Neuronal stem cell (in vitro differentiated cells): ENCODE results near the gene PCID2. TPM values are rescaled to one million over a fixed set of nuclear protein-coding genes. Genes with fewer than 3 reads are reported as not detected.
"Not testable (repeated sequence)": the region's sequence is repeated elsewhere in the genome, so short reads cannot be mapped to it uniquely, and the experiment has no call there.

Source experiments
- DNase-seq: peaks from one replicate; pipeline ENCODE4 v3.0.0-alpha.2; 2013; ENCODE audit warnings: low spot score
- H2AFZ ChIP-seq: one replicate; pipeline ENCODE4 v1.6.1; 2013; ENCODE audit warnings: mild to moderate bottlenecking, low read length, inconsistent platforms
- H2AK5ac ChIP-seq: 2 replicates; pipeline ENCODE4 v1.6.1; 2013; ENCODE audit warnings: low read depth, mild to moderate bottlenecking, inconsistent platforms, low read length, moderate library complexity, mixed read lengths
- H2BK120ac ChIP-seq: 2 replicates; pipeline ENCODE4 v1.6.1; 2013; ENCODE audit warnings: low read depth, mild to moderate bottlenecking, inconsistent platforms, low read length, moderate library complexity, mixed read lengths
- H2BK12ac ChIP-seq: one replicate; pipeline ENCODE4 v1.6.1; 2013; ENCODE audit warnings: low read length, inconsistent platforms
- H2BK15ac ChIP-seq: 2 replicates; pipeline ENCODE4 v1.6.1; 2013; ENCODE audit warnings: mild to moderate bottlenecking, low read length, inconsistent platforms, mixed read lengths
- H2BK5ac ChIP-seq: one replicate; pipeline ENCODE4 v1.6.1; 2013; ENCODE audit warnings: inconsistent platforms, mild to moderate bottlenecking, low read length, moderate library complexity
- H3K14ac ChIP-seq: one replicate; pipeline ENCODE4 v1.6.1; 2013; ENCODE audit warnings: low read length, inconsistent platforms
- H3K18ac ChIP-seq: 2 replicates; pipeline ENCODE4 v1.6.1; 2013; ENCODE audit warnings: low read length, inconsistent platforms
- H3K23ac ChIP-seq: 2 replicates; pipeline ENCODE4 v1.6.1; 2013; ENCODE audit warnings: low read depth, mild to moderate bottlenecking, mixed read lengths, low read length, inconsistent platforms; ENCODE audit not compliant: poor library complexity
- H3K27ac ChIP-seq: replicated peaks from 3 replicates; pipeline ENCODE4 v1.5.1; 2013; ENCODE audit warnings: low read length, inconsistent platforms
- H3K27me3 ChIP-seq, 3 experiments: 2 replicates each; pipeline ENCODE4 v1.6.1; 2013; ENCODE audit warnings: low read length in 3 of 3, mild to moderate bottlenecking in 2 of 3, inconsistent platforms in 1 of 3, low read depth in 1 of 3, mixed read lengths in 1 of 3, moderate library complexity in 1 of 3; ENCODE audit not compliant: control insufficient read depth in 3 of 3, insufficient read depth in 3 of 3
- H3K36me3 ChIP-seq, 2 donors: replicated peaks in 1 of 2; 2 replicates each; pipeline ENCODE4 v1.6.1; 2013; ENCODE audit warnings: low read length in 2 of 2; ENCODE audit not compliant: control insufficient read depth in 2 of 2, insufficient read depth in 2 of 2
- H3K4ac ChIP-seq: 2 replicates; pipeline ENCODE4 v1.6.1; 2013; ENCODE audit warnings: inconsistent platforms, mild to moderate bottlenecking, low read length, moderate library complexity
- H3K4me1 ChIP-seq, 2 donors: 1 replicate in 1 of 2; 2 replicates in 1 of 2; pipeline ENCODE4 v1.6.1; 2013; ENCODE audit warnings: low read length in 2 of 2, low read depth in 1 of 2; ENCODE audit not compliant: control insufficient read depth in 2 of 2, insufficient read depth in 1 of 2
- H3K4me2 ChIP-seq: one replicate; pipeline ENCODE4 v1.6.1; 2013; ENCODE audit warnings: mild to moderate bottlenecking, low read length, inconsistent platforms; ENCODE audit not compliant: insufficient read depth, poor library complexity, severe bottlenecking
- H3K4me3 ChIP-seq, 2 donors: 2 replicates each; pipeline ENCODE4 v1.5.1; 2013; ENCODE audit warnings: low read length in 2 of 2, mild to moderate bottlenecking in 2 of 2, inconsistent platforms in 1 of 2, moderate library complexity in 1 of 2
- H3K79me1 ChIP-seq: one replicate; pipeline ENCODE4 v1.6.1; 2013; ENCODE audit warnings: low read depth, mild to moderate bottlenecking, inconsistent platforms, low read length, moderate library complexity
- H3K9ac ChIP-seq: one replicate; pipeline ENCODE4 v1.6.1; 2013; ENCODE audit warnings: mild to moderate bottlenecking, low read depth, low read length, inconsistent platforms; ENCODE audit not compliant: poor library complexity
- H3K9me3 ChIP-seq, 2 donors: replicated peaks in 1 of 2; 2 replicates each; pipeline versions ENCODE3 to v1.6.1; 2013; ENCODE audit warnings: low read length in 2 of 2, mild to moderate bottlenecking in 2 of 2, inconsistent platforms in 1 of 2, low read depth in 1 of 2, mixed read lengths in 1 of 2, moderate library complexity in 1 of 2; ENCODE audit not compliant: control insufficient read depth in 2 of 2, insufficient read depth in 1 of 2
- H4K8ac ChIP-seq: one replicate; pipeline ENCODE4 v1.6.1; 2013; ENCODE audit warnings: low read depth, mild to moderate bottlenecking, inconsistent platforms, low read length, moderate library complexity
- H4K91ac ChIP-seq: one replicate; pipeline ENCODE4 v1.6.1; 2013; ENCODE audit warnings: low read length, low read depth, mild to moderate bottlenecking, inconsistent platforms; ENCODE audit not compliant: poor library complexity
- WGBS, 2 donors: extraction: QIAGEN DNeasy Blood & Tissue Kit; methylation state at CpG; one replicate each; pipeline ENCODE4 v1.1.7; 2013; ENCODE audit warnings: missing lambda C conversion rate in 2 of 2, mixed read lengths in 1 of 2; ENCODE audit not compliant: insufficient read length in 2 of 2, insufficient replicate concordance in 1 of 2; ENCODE audit errors: extremely low coverage in 2 of 2; 5-methylcytosine and 5-hydroxymethylcytosine counted together
- polyA plus RNA-seq, 2 experiments: library from polyadenylated mRNA; stranded (reverse); fragments of 200-250 nt; gene quantifications; one replicate each; pipeline ENCODE4 v1.2.3, GENCODE V29; 2013

The PCID2 gene
- 58.8 TPM for polyA plus RNA-seq (2013, experiment 1 of 2)
- 60.1 TPM for polyA plus RNA-seq (2013, experiment 2 of 2)

GRCh38 chr13:113208421-113209335 is at the start of gene PCID2:
PCID2 (minus strand) TSS chr13:113208669; CDS start chr13:113208634, 35 bp downstream.
- peak within 1 kb of the TSS; percentile 99 for H2AFZ ChIP-seq
- H3K79me1 ChIP-seq: peaks cover 22% of the 10 kb centered on the region
- H3K36me3 ChIP-seq: peaks cover 14 to 63% of the 10 kb centered on the region in 2 donors
- H2BK120ac ChIP-seq: no peak within 1 kb of the TSS
- peaks cover 5 to 17% of the 10 kb centered on the region in 2 donors for H3K4me1 ChIP-seq
- peak within 1 kb of the TSS; percentile 98 to 99 for H3K4me3 ChIP-seq
- H3K4ac ChIP-seq: peak within 1 kb of the TSS; percentile 55
- H2AK5ac ChIP-seq: peak within 1 kb of the TSS; percentile 84
- peak; percentile 94 for DNase-seq
- H4K91ac ChIP-seq: peak within 1 kb of the TSS; percentile 53
- H2BK15ac ChIP-seq: peak within 1 kb of the TSS; percentile 65
- peak within 1 kb of the TSS; percentile 93 for H3K9ac ChIP-seq
- no peaks in the 10 kb centered on the region for H3K27me3 ChIP-seq
- H3K18ac ChIP-seq: peak within 1 kb of the TSS; percentile 99
- H3K9me3 ChIP-seq: no peaks in the 10 kb centered on the region
- peak within 1 kb of the TSS; percentile 97 for H2BK5ac ChIP-seq
- H3K14ac ChIP-seq: peak within 1 kb of the TSS; percentile 89
- peak within 1 kb of the TSS; percentile 32 for H4K8ac ChIP-seq
- WGBS, 2 donors: no CpG with 5 or more reads among the region's 103 CpGs
- H3K27ac ChIP-seq: peak within 1 kb of the TSS; percentile 98
- peak within 1 kb of the TSS; percentile 99 for H3K23ac ChIP-seq
- peak within 1 kb of the TSS; percentile 19 for H2BK12ac ChIP-seq
- peak within 1 kb of the TSS; percentile 85 for H3K4me2 ChIP-seq

GRCh38 chr13:113257908-113258307 is 49.4 kb upstream of the PCID2 start:
- peaks cover 31 to 95% of the 10 kb centered on the region in 2 donors for H3K36me3 ChIP-seq
- not testable (repeated sequence) for H2BK120ac ChIP-seq

GRCh38 chr13:113252516-113253095 is 44.1 kb upstream of the PCID2 start:
- no peak overlapping the region for H3K18ac ChIP-seq
- no peak for DNase-seq
- no peak overlapping the region for H4K91ac ChIP-seq
- no peak overlapping the region for H3K9ac ChIP-seq
- H3K14ac ChIP-seq: no peak overlapping the region
- no peak overlapping the region for H3K4ac ChIP-seq
- no peak overlapping the region for H3K27ac ChIP-seq
- H3K9me3 ChIP-seq: peaks cover 3 to 4% of the 10 kb centered on the region in 2 donors
- no peak overlapping the region for H3K23ac ChIP-seq
- no peak overlapping the region for H2AFZ ChIP-seq
- no CpG with 5 or more reads among the region's 11 CpGs for WGBS, 2 donors
- H3K79me1 ChIP-seq: peaks cover 2% of the 10 kb centered on the region
- no peaks in the 10 kb centered on the region for H3K4me1 ChIP-seq
- no peak overlapping the region for H3K4me2 ChIP-seq
- no peak overlapping the region for H4K8ac ChIP-seq
- H2AK5ac ChIP-seq: no peak overlapping the region
- H2BK5ac ChIP-seq: no peak overlapping the region
- H3K4me3 ChIP-seq: no peak overlapping the region
- H2BK120ac ChIP-seq: no peak overlapping the region
- no peaks in the 10 kb centered on the region for H3K27me3 ChIP-seq
- H2BK12ac ChIP-seq: no peak overlapping the region
- peaks cover 43 to 100% of the 10 kb centered on the region in 2 donors for H3K36me3 ChIP-seq
- H2BK15ac ChIP-seq: no peak overlapping the region

More at GRCh38 chr13:113257908-113258307, 49.4 kb upstream of the PCID2 start:
- H2BK15ac ChIP-seq, H3K9me3 ChIP-seq, H3K4me2 ChIP-seq, H2AFZ ChIP-seq, DNase-seq, H3K4me3 ChIP-seq, H2BK5ac ChIP-seq, H3K27ac ChIP-seq, H3K4me1 ChIP-seq, H3K14ac ChIP-seq, H3K23ac ChIP-seq, H3K18ac ChIP-seq, H2BK12ac ChIP-seq, H3K9ac ChIP-seq, H3K27me3 ChIP-seq, H3K4ac ChIP-seq, H4K91ac ChIP-seq, H2AK5ac ChIP-seq, H3K79me1 ChIP-seq, H4K8ac ChIP-seq: not testable (repeated sequence)
- no CpG with 5 or more reads among the region's 6 CpGs for WGBS, 2 donors
